Panc1 (cell line): ENCODE data around the gene DNAJC10.

Experiments used
- CTCF ChIP-seq: fragments of 450-650 bp; IDR thresholded peaks from 2 replicates; pipeline ENCODE4 v1.5.1; 2017; ENCODE audit warnings: mild to moderate bottlenecking
- POLR2AphosphoS5 ChIP-seq: IDR thresholded peaks from 2 replicates; pipeline ENCODE4 v1.6.1; 2012; ENCODE audit warnings: mild to moderate bottlenecking, low read depth, low read length, moderate library complexity

DNA sequence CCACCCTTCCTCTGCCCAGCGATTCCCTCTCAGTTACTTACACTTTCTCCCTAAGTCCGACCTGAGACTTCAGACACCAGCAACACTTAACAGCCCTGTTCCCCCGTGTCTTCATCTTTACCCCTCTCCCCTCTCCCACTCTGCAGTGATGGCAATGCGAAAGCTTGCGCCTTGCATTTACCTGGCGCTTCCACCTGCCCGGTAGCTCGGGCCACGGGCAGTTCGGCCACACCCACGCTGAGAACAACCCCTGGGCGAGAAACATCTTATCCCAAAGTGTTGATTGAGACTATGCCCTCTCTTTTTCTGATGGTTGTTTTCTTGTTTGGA, 558 bp downstream of the DNAJC10 start:
- TF ChIP-seq CTCF (no peak), POLR2AphosphoS5 (no peak)
